Measurements from ENCODE around the gene EHMT2. TPM values are rescaled to one million over a fixed set of nuclear protein-coding genes. Genes with fewer than 3 reads are reported as not detected.

EHMT2 gene
- total and polyA plus RNA-seq, 2 of the 8 experiments (the other 6 are each of a cell fraction or from before 2014, with no cell fraction given): 125 to 177 TPM

GRCh38 chr6:31878222-31878621, 19.3 kb downstream of the EHMT2 start:
- H2BK20ac ChIP-seq (ENCODE audit: low read length): no peak overlapping the region
- H2BK120ac ChIP-seq (replicated peaks; ENCODE audit: low read depth, low read length): no peak overlapping the region
- no peak overlapping the region for H3K56ac ChIP-seq (replicated peaks; ENCODE audit: insufficient read length, low read depth, low read length)
- H3K79me2 ChIP-seq (ENCODE audit: control insufficient read depth in 1 of 2, insufficient read depth in 2 of 2, low read length in 2 of 2): no peaks in the 10 kb centered on the region
- DNase-seq (ENCODE audit: low read depth in 1 of 2, low spot score in 2 of 2): no peak
- no peak overlapping the region for H3K27ac ChIP-seq (ENCODE audit: low read depth, low read length)
- peaks cover 2 to 11% of the 10 kb centered on the region in 2 experiments for H4K20me1 ChIP-seq (replicated peaks in 1 of 2; ENCODE audit: control insufficient read depth in 1 of 2, insufficient read depth in 2 of 2, low read length in 2 of 2)
- FAIRE-seq: no peak
- H3K14ac ChIP-seq (ENCODE audit: insufficient read length): no peak overlapping the region
- H2BK15ac ChIP-seq (ENCODE audit: low read length): no peak overlapping the region
- TF ChIP-seq SP1 (IDR thresholded peaks at IDR 0.05; ENCODE audit: low read depth, low read length) (no peak), CTBP2 (IDR thresholded peaks at IDR 0.05; ENCODE audit: borderline replicate concordance, insufficient read depth, insufficient read length, low read length) (no peak), PHF8 (conservative IDR thresholded peaks at IDR 0.05; ENCODE audit: low read depth, low read length) (no peak), CHD2 (IDR thresholded peaks at IDR 0.05; ENCODE audit: low read length) (no peak), EP300 (IDR thresholded peaks at IDR 0.05; ENCODE audit: borderline replicate concordance in 1 of 2, low read depth in 2 of 2, low read length in 2 of 2) (no peak)
- peak overlapping the region in 1 of 4 experiments; percentile 46; a peak in 2 of 8 replicates for H3K4me3 ChIP-seq (ENCODE audit: extremely low read depth in 1 of 4, insufficient read depth in 2 of 4, low read depth in 3 of 4, low read length in 4 of 4)
- no peak overlapping the region for H2AFZ ChIP-seq (ENCODE audit: low read length)
- H2BK12ac ChIP-seq (ENCODE audit: low read depth, low read length): peak overlapping the region; percentile 39; the same call in 1 of the 2 replicates
- peak overlapping the region; percentile 52 to 58; a peak in 3 of 4 replicates for H3K4me2 ChIP-seq (ENCODE audit: insufficient read depth in 1 of 2, low read depth in 2 of 2, low read length in 2 of 2)
- H3K79me1 ChIP-seq (ENCODE audit: low read depth, low read length): no peaks in the 10 kb centered on the region; the same call in 1 of the 2 replicates
- no peaks in the 10 kb centered on the region for H3K23me2 ChIP-seq (ENCODE audit: low read depth, low read length)
- H2AK5ac ChIP-seq (ENCODE audit: low read depth, low read length): no peak overlapping the region
- H3K4ac ChIP-seq (replicated peaks; ENCODE audit: insufficient read length, low read depth, low read length): no peak overlapping the region
- no peak overlapping the region for H3K9ac ChIP-seq (replicated peaks in 1 of 4; ENCODE audit: extremely low read depth in 1 of 4, low read depth in 3 of 4, low read length in 3 of 4)
- peak overlapping the region; percentile 48; the same call in 1 of the 2 replicates for H3K18ac ChIP-seq (ENCODE audit: extremely low read depth, low read length)
- peaks cover 15 to 34% (median 29%) of the 10 kb centered on the region in 4 experiments for H3K36me3 ChIP-seq (ENCODE audit: control insufficient read depth in 2 of 4, insufficient read depth in 4 of 4, low read length in 3 of 4)
- H3K9me3 ChIP-seq (ENCODE audit: insufficient read depth in 2 of 2, low read depth in 1 of 2, low read length in 1 of 2): no peaks in the 10 kb centered on the region
- 94% methylated on average over 2 of the region's 3 CpGs; no CpG with 5 or more reads in 1 of the 2 experiments for WGBS, 2 experiments (ENCODE audit: extremely low coverage in 1 of 2, insufficient coverage in 1 of 2, insufficient read length in 1 of 2, insufficient replicate concordance in 2 of 2, low coverage in 1 of 2, low lambda C conversion rate in 2 of 2, missing lambda C conversion rate in 1 of 2)
- POLR2A ChIA-PET (ENCODE audit: partially characterized antibody): interaction anchor here (0.6 to 5.6 kb wide), 8 partner anchors 8 to 82 kb away, joined by 3 to 47 read pairs (median 4); partner anchors contain the start of genes HSPA1B, NEU1 and VARS1
- no peak overlapping the region for H3K23ac ChIP-seq (ENCODE audit: insufficient read length)
- no peak overlapping the region for H4K91ac ChIP-seq (replicated peaks; ENCODE audit: insufficient read length, low read length)
- no peaks in the 10 kb centered on the region for H3K27me3 ChIP-seq (replicated peaks in 1 of 4; ENCODE audit: control insufficient read depth in 3 of 4, extremely low read depth in 1 of 4, insufficient read depth in 3 of 4, low read length in 3 of 4)
- no peak overlapping the region for H2BK5ac ChIP-seq (ENCODE audit: low read depth, low read length)
- H3K4me1 ChIP-seq (replicated peaks in 1 of 4; ENCODE audit: control insufficient read depth in 3 of 4, insufficient read depth in 4 of 4, low read length in 3 of 4): peaks cover 0 to 11% (median 0%) of the 10 kb centered on the region in 4 experiments; a peak in 1 of 7 replicates
- CTCF ChIA-PET (ENCODE audit: partially characterized antibody): interaction anchor here (0.6 to 8.1 kb wide), 4 partner anchors 10 to 87 kb away, joined by 3 to 59 read pairs (median 3); no protein-coding TSS in a partner anchor
- no peak overlapping the region for H4K5ac ChIP-seq (ENCODE audit: insufficient read length, low read depth, low read length)
- H4K8ac ChIP-seq (ENCODE audit: extremely low read depth, insufficient read depth, low read length): no peak overlapping the region

Data from H1 (cell line).